ENCODE measurements around the gene S1PR5. TPM values are rescaled to one million over a fixed set of nuclear protein-coding genes. Genes with fewer than 3 reads are reported as not detected.

Gene S1PR5
- total and polyA plus RNA-seq, 9 of the 15 experiments (the other 6 are each of a cell fraction or from before 2014, with no cell fraction given): 0.03 to 0.54 (median 0.35) TPM; not detected in 4

- TF ChIP-seq ARID3A (IDR thresholded peaks at IDR 0.05; ENCODE audit: borderline replicate concordance, low read depth, low read length) (peak; percentile 61; the same call in 1 of the 2 replicates), SOX6 (IDR thresholded peaks at IDR 0.05) (no peak)
Measured at GRCh38 chr19:10471909-10472308, 45.3 kb downstream of the S1PR5 start (continued).

GRCh38 chr19:10468133-10468532 lies 49.1 kb downstream of the S1PR5 start:
- CTCF ChIA-PET (ENCODE audit: low intra/inter-chr PET ratio): no interaction called here
- Histone ChIP-seq H3K9me1 (ENCODE audit: control insufficient read depth, insufficient read depth, low read length) (peaks cover 2% of the 10 kb centered on the region), H3K9ac (ENCODE audit: insufficient read depth in 1 of 2, low read depth in 2 of 2, low read length in 2 of 2) (peak overlapping the region in 1 of 2 experiments; percentile 35; a peak in 1 of 4 replicates), H2AFZ (ENCODE audit: low read depth, low read length) (no peak overlapping the region), H3K4me2 (ENCODE audit: insufficient read depth, low read length) (no peak overlapping the region), H3K36me3 (ENCODE audit: control insufficient read depth, insufficient read depth, low read length) (peaks cover 50% of the 10 kb centered on the region; the same call in 2 of the 3 replicates), H3K4me3 (no peak overlapping the region), H3K4me1 (replicated peaks in 1 of 2; ENCODE audit: control insufficient read depth in 2 of 2, insufficient read depth in 2 of 2, low read length in 2 of 2) (peaks cover 0 to 4% of the 10 kb centered on the region in 2 experiments; a peak in 2 of 5 replicates), H3K27me3 (ENCODE audit: control insufficient read depth in 2 of 2, insufficient read depth in 2 of 2, low read length in 2 of 2) (no peaks in the 10 kb centered on the region), H4K20me1 (replicated peaks; ENCODE audit: control insufficient read depth, insufficient read depth, low read length) (0 out of 2 replicates have a peak, but pooled peaks cover 5% of the 10 kb centered on the region), H3K9me3 (replicated peaks; ENCODE audit: control insufficient read depth, insufficient read depth, low read depth, low read length) (no peaks in the 10 kb centered on the region), H3K79me2 (ENCODE audit: control insufficient read depth, insufficient read depth, low read length) (no peaks in the 10 kb centered on the region), H3K27ac (ENCODE audit: extremely low read depth, low read depth, low read length) (no peak overlapping the region)
- ATAC-seq (no peak), FAIRE-seq (no peak), DNase-seq (ENCODE audit: extremely low read depth in 1 of 4, low spot score in 3 of 4) (no peak)
- 86% methylated on average over 5 of the region's 12 CpGs for WGBS (ENCODE audit: insufficient coverage, low coverage, missing lambda C conversion rate)
- POLR2A ChIA-PET: interaction anchor here (1.0 kb wide), 1 partner anchor 12 kb away, joined by 3 read pairs; no protein-coding TSS in a partner anchor
- no TSS peak for BruUV-seq (replicated peaks)
- in situ Hi-C loops (cut with MboI): no loop called here
- TF ChIP-seq ZNF408 (CRISPR knock-in tag; IDR thresholded peaks at IDR 0.05; ENCODE audit: low read depth) (no peak), SMAD4 (CRISPR knock-in tag; conservative IDR thresholded peaks at IDR 0.05) (no peak), ATF7 (IDR thresholded peaks at IDR 0.05) (no peak), TRIM28 (IDR thresholded peaks at IDR 0.05) (no peak), HDAC6 (IDR thresholded peaks at IDR 0.05; ENCODE audit: low read depth, low read length) (no peak), NCOR1 (IDR thresholded peaks at IDR 0.05) (no peak), CREB5 (CRISPR knock-in tag; IDR thresholded peaks at IDR 0.05) (no peak), ZNF134 (CRISPR knock-in tag; conservative IDR thresholded peaks at IDR 0.05) (no peak), ZNF518B (CRISPR knock-in tag; IDR thresholded peaks at IDR 0.05) (no peak), POLR3G (IDR thresholded peaks at IDR 0.05; ENCODE audit: extremely low read depth, insufficient read length, insufficient replicate concordance) (no peak), SNAPC5 (CRISPR knock-in tag; IDR thresholded peaks at IDR 0.05) (no peak), SP1 (CRISPR knock-in tag; IDR thresholded peaks at IDR 0.05) (no peak)
- intact Hi-C loops (cut with micrococcal nuclease): no loop called here

Measured in K562 (cell line).